HG03139 (cell line): Measurements from ENCODE around the gene CFDP1.

Source experiments
- ATAC-seq: cut with Tn5 transposase; IDR thresholded peaks from one replicate; pipeline ENCODE4 v1.9.1; 2021; ENCODE audit not compliant: unreplicated experiment

The CFDP1 gene

GRCh38 chr16:75377729-75378386 is 55.4 kb downstream of the CFDP1 start:
- ATAC-seq, result no peak

GRCh38 chr16:75376475-75377161 is 56.7 kb downstream of the CFDP1 start:
- no peak for ATAC-seq

- no peak for ATAC-seq
Measured at GRCh38 chr16:75374388-75374787, 58.9 kb downstream of the CFDP1 start.

- no peak for ATAC-seq
Measured at GRCh38 chr16:75372236-75372856, 61.0 kb downstream of the CFDP1 start.

- ATAC-seq, result no peak
Measured at GRCh38 chr16:75371171-75371570, 62.1 kb downstream of the CFDP1 start.

- ATAC-seq, result no peak
Measured at GRCh38 chr16:75364286-75364791, 69.0 kb downstream of the CFDP1 start.

- no peak for ATAC-seq
Measured at GRCh38 chr16:75362846-75363245, 70.5 kb downstream of the CFDP1 start.

GRCh38 chr16:75361936-75362335 is 71.4 kb downstream of the CFDP1 start:
- no peak for ATAC-seq

GRCh38 chr16:75354170-75354569 is 79.1 kb downstream of the CFDP1 start:
- no peak for ATAC-seq

GRCh38 chr16:75351183-75351582 is 82.1 kb downstream of the CFDP1 start:
- ATAC-seq, result no peak

- no peak for ATAC-seq
Measured at GRCh38 chr16:75345711-75346110, 87.6 kb downstream of the CFDP1 start.

- no peak for ATAC-seq
Measured at GRCh38 chr16:75343941-75344340, 89.4 kb downstream of the CFDP1 start.

- ATAC-seq, result no peak
Measured at GRCh38 chr16:75343286-75343685, 90.0 kb downstream of the CFDP1 start.

- no peak for ATAC-seq
Measured at GRCh38 chr16:75342308-75342811, 90.9 kb downstream of the CFDP1 start.

GRCh38 chr16:75341564-75342307 is 91.6 kb downstream of the CFDP1 start:
- no peak for ATAC-seq

GRCh38 chr16:75340741-75341491 is 92.4 kb downstream of the CFDP1 start:
- ATAC-seq, result no peak

GRCh38 chr16:75337430-75337829 is 95.9 kb downstream of the CFDP1 start:
- no peak for ATAC-seq

GRCh38 chr16:75336521-75336920 is 96.8 kb downstream of the CFDP1 start:
- ATAC-seq, result no peak

- ATAC-seq, result no peak
Measured at GRCh38 chr16:75333721-75334163, 99.6 kb downstream of the CFDP1 start.

- ATAC-seq, result no peak
Measured at GRCh38 chr16:75329943-75330342, 103.4 kb downstream of the CFDP1 start.
